C4-2B (cell line): ENCODE results near the gene TXNRD1.

Experiments used
- CTCF ChIP-seq: fragments of 450-650 bp; conservative IDR thresholded peaks from 2 replicates; pipeline ENCODE4 v1.5.1; 2017; ENCODE audit warnings: mild to moderate bottlenecking
- ZFX ChIP-seq: fragments of 450-650 bp; IDR thresholded peaks from 2 replicates; pipeline ENCODE4 v1.6.1; 2017

- TF ChIP-seq CTCF (no peak), ZFX (no peak)
Observed at GRCh38 chr12:104249898-104250297, 34.3 kb downstream of the TXNRD1 start.
